Gastroesophageal sphincter (tissue), 3 donors: Measurements from ENCODE around the gene KCNE1.
A peak's percentile ranks its signal among the peaks of the same experiment; 100 is the strongest.

Experiments used
- CTCF ChIP-seq, 4 experiments: fragments of 200-600 bp in 2 of 4; fragments of 450-650 bp in 2 of 4; sonication (generic) in 1 of 4; IDR thresholded peaks; one replicate each; pipeline ENCODE4 v1.5.1; 2017 to 2019; ENCODE audit warnings: antibody characterized with exemption in 4 of 4, mild to moderate bottlenecking in 2 of 4, moderate library complexity in 2 of 4
- EP300 ChIP-seq: sonication (generic); formaldehyde crosslinking; IDR thresholded peaks from one replicate; pipeline ENCODE4 v1.6.1; 2017; ENCODE audit warnings: antibody characterized with exemption, mild to moderate bottlenecking
- POLR2A ChIP-seq, 2 donors: fragments of 450-650 bp; IDR thresholded peaks; one replicate each; pipeline ENCODE4 v1.6.1; 2017; ENCODE audit warnings: antibody characterized with exemption in 2 of 2, mild to moderate bottlenecking in 2 of 2, moderate library complexity in 1 of 2
- POLR2AphosphoS5 ChIP-seq: sonication (generic); formaldehyde crosslinking; IDR thresholded peaks from one replicate; pipeline ENCODE4 v1.6.1; 2017; ENCODE audit warnings: antibody characterized with exemption

DNA sequence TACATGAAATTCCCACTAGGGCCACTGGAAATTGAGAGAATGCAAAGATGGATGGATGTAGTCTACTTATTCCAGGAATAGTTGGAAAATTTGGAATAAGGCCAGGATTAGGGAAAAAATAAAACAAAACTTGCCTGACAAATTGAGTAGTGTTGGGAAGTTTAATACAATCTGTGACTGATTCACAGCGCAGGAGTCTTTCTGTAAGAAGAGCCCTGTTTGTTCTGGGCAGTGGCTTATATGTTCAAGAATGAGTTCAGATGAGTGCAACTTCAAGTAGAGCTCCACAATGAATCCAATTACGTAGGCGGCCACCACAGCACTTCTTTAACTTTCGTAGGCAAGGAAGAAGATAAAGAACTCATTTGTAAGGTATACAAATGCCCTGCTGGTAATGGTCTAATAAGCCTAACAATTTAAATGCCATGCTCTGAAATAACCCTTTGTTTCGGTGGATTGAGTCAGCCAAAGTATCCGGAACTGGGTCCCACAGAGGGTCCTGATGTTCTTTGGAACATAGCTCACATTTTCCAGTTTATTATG is 47.1 kb upstream of the KCNE1 start:
- no peak for TF ChIP-seq CTCF (IDR thresholded peaks at IDR 0.05)
- TF ChIP-seq POLR2A (IDR thresholded peaks at IDR 0.05), result no peak
- peak; percentile 62 for TF ChIP-seq POLR2AphosphoS5
- no peak for TF ChIP-seq EP300
